GM23338 (cell line): ENCODE data around the gene CRTC1. TPM values are rescaled to one million over a fixed set of nuclear protein-coding genes. Genes with fewer than 3 reads are reported as not detected.
"Not testable (repeated sequence)": the region's sequence is repeated elsewhere in the genome, so short reads cannot be mapped to it uniquely, and the experiment has no call there.

Experiments used
- ATAC-seq: fragments of 200-7000 bp; cut with Tn5 transposase; 3 replicates; pipeline ENCODE4 v1.9.1; 2020
- DNase-seq: peaks from one replicate; pipeline ENCODE4 v3.0.0-alpha.2; 2015; ENCODE audit warnings: low spot score
- H2AFZ ChIP-seq: fragments of 200-600 bp; sonication (generic); 2 replicates; pipeline ENCODE4 v1.8.0; 2016; ENCODE audit warnings: antibody characterized with exemption, mild to moderate bottlenecking, moderate library complexity
- H3F3A ChIP-seq: fragments of 200-600 bp; sonication (generic); replicated peaks from 2 replicates; pipeline ENCODE4 v1.8.0; 2017; ENCODE audit warnings: antibody characterized with exemption, mixed run types, low read depth
- H3K27ac ChIP-seq: fragments of 200-600 bp; sonication (generic); 2 replicates; pipeline ENCODE4 v1.6.1; 2016; ENCODE audit warnings: low read depth
- H3K27me3 ChIP-seq: fragments of 200-600 bp; sonication (generic); 2 replicates; pipeline ENCODE4 v1.8.0; 2016; ENCODE audit warnings: mild to moderate bottlenecking, mixed run types, moderate library complexity; ENCODE audit not compliant: insufficient read depth
- H3K36me3 ChIP-seq: fragments of 200-600 bp; sonication (generic); 2 replicates; pipeline ENCODE4 v1.8.0; 2016; ENCODE audit warnings: mild to moderate bottlenecking; ENCODE audit not compliant: insufficient read depth
- H3K4me1 ChIP-seq: fragments of 200-600 bp; sonication (generic); 2 replicates; pipeline ENCODE4 v1.8.0; 2016; ENCODE audit warnings: mild to moderate bottlenecking, moderate library complexity; ENCODE audit not compliant: insufficient read depth
- H3K4me2 ChIP-seq: fragments of 200-600 bp; sonication (generic); 2 replicates; pipeline ENCODE4 v1.7.1; 2017; ENCODE audit warnings: mixed run types
- H3K4me3 ChIP-seq: fragments of 200-600 bp; sonication (generic); 2 replicates; pipeline ENCODE4 v1.6.1; 2016; ENCODE audit warnings: mixed run types
- H3K79me2 ChIP-seq: fragments of 200-600 bp; sonication (generic); replicated peaks from 2 replicates; pipeline ENCODE4 v1.8.0; 2017; ENCODE audit warnings: mild to moderate bottlenecking; ENCODE audit not compliant: insufficient read depth
- H3K9me2 ChIP-seq: fragments of 200-600 bp; sonication (generic); 2 replicates; pipeline ENCODE4 v1.8.0; 2017; ENCODE audit not compliant: insufficient read depth
- H4K20me1 ChIP-seq: fragments of 200-600 bp; sonication (generic); replicated peaks from 2 replicates; pipeline ENCODE4 v1.8.0; 2017; ENCODE audit warnings: mild to moderate bottlenecking; ENCODE audit not compliant: insufficient read depth
- H3K27ac Mint-ChIP-seq: 2 replicates; pipeline ENCODE4 v1.8.0; 2020; ENCODE audit warnings: inconsistent platforms, mild to moderate bottlenecking, moderate library complexity, mixed read lengths
- H3K27me3 Mint-ChIP-seq: 3 replicates; pipeline ENCODE4 v1.8.0; 2022; ENCODE audit warnings: low read depth, mild to moderate bottlenecking, moderate library complexity, mixed read lengths, inconsistent platforms; ENCODE audit not compliant: insufficient read depth, poor library complexity
- H3K36me3 Mint-ChIP-seq: 3 replicates; pipeline ENCODE4 v1.8.0; 2021; ENCODE audit warnings: low read depth, mild to moderate bottlenecking, inconsistent platforms, moderate library complexity, mixed read lengths
- H3K4me1 Mint-ChIP-seq: 3 replicates; pipeline ENCODE4 v1.8.0; 2020; ENCODE audit warnings: mild to moderate bottlenecking, inconsistent platforms, mixed read lengths
- H3K4me3 Mint-ChIP-seq: 3 replicates; pipeline ENCODE4 v1.8.0; 2021; ENCODE audit warnings: moderate library complexity, mild to moderate bottlenecking, inconsistent platforms, mixed read lengths
- H3K9me3 Mint-ChIP-seq: 3 replicates; pipeline ENCODE4 v1.8.0; 2020; ENCODE audit warnings: moderate library complexity, mild to moderate bottlenecking, inconsistent platforms, mixed read lengths
- CREB1 ChIP-seq: fragments of 250-450 bp; sonication (Bioruptor Pico); IDR thresholded peaks from 2 replicates; pipeline ENCODE4 v1.5.0; 2020; ENCODE audit warnings: low read depth, mild to moderate bottlenecking, moderate library complexity
- JUNB ChIP-seq: IDR thresholded peaks from one replicate; pipeline ENCODE4 v1.6.1; 2016; ENCODE audit warnings: antibody characterized with exemption; ENCODE audit not compliant: unreplicated experiment
- NANOG ChIP-seq: IDR thresholded peaks from 2 replicates; pipeline ENCODE4 v1.6.1; 2016; ENCODE audit warnings: antibody characterized with exemption, borderline replicate concordance
- POLR2AphosphoS5 ChIP-seq: IDR thresholded peaks from 2 replicates; pipeline ENCODE4 v1.6.1; 2016; ENCODE audit warnings: antibody characterized with exemption, low read depth
- STAT1 ChIP-seq: IDR thresholded peaks from one replicate; pipeline ENCODE4 v1.6.1; 2016; ENCODE audit warnings: antibody characterized with exemption; ENCODE audit not compliant: unreplicated experiment
- polyA plus RNA-seq: library from polyadenylated mRNA; unstranded; fragments of >200 nt; fragmentation: Nextera tagmentation; extraction: Ambion mirVana; gene quantifications from 2 replicates; pipeline ENCODE4 v1.2.1, GENCODE V29; 2016
- total RNA-seq: library from RNA; depleted of rRNA; stranded (reverse); fragments of >200 nt; shearing (Covaris generic); gene quantifications from 2 replicates; pipeline ENCODE4 v1.2.3, GENCODE V29; 2014
- TF ChIP-seq, protein P1 (sequence below): fragments of 250-450 bp; sonication (Bioruptor Pico); IDR thresholded peaks from 2 replicates; pipeline ENCODE4 v1.5.0; 2020; ENCODE audit warnings: mild to moderate bottlenecking, moderate library complexity
- TF ChIP-seq, protein P2 (sequence below), 2 experiments: fragments of 200-600 bp in 1 of 2; sonication (generic) in 1 of 2; conservative IDR thresholded peaks; 2 replicates each; pipeline versions ENCODE4 v1.5.1 to v1.6.1; 2016 to 2017; ENCODE audit warnings: antibody characterized with exemption in 2 of 2, low read depth in 2 of 2, mild to moderate bottlenecking in 2 of 2, moderate library complexity in 1 of 2

The CRTC1 gene
- total and polyA plus RNA-seq, 2 experiments from 2014 or later = 5.4 to 8.4 TPM

DNA sequence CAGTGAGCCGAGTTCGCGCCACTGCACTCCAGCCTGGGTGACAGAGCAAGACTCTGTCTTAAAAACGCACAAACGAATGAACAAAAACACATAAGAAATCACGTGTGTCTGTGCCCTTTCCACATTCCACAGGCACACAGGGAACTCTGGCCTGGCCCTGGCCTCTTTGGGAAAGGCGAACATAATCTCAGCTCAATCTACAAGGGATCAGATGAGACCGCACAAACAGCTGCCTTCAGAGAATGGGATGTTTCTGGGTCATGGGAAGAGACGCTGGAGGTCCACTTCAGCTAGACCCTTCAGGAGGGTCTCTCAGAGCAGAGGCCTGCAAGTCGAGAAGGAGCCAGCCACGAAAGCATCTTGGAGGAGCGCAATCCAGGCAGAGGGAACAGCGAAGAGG is 6.3 kb upstream of the CRTC1 start (continued):
- TF ChIP-seq, protein P1, sequence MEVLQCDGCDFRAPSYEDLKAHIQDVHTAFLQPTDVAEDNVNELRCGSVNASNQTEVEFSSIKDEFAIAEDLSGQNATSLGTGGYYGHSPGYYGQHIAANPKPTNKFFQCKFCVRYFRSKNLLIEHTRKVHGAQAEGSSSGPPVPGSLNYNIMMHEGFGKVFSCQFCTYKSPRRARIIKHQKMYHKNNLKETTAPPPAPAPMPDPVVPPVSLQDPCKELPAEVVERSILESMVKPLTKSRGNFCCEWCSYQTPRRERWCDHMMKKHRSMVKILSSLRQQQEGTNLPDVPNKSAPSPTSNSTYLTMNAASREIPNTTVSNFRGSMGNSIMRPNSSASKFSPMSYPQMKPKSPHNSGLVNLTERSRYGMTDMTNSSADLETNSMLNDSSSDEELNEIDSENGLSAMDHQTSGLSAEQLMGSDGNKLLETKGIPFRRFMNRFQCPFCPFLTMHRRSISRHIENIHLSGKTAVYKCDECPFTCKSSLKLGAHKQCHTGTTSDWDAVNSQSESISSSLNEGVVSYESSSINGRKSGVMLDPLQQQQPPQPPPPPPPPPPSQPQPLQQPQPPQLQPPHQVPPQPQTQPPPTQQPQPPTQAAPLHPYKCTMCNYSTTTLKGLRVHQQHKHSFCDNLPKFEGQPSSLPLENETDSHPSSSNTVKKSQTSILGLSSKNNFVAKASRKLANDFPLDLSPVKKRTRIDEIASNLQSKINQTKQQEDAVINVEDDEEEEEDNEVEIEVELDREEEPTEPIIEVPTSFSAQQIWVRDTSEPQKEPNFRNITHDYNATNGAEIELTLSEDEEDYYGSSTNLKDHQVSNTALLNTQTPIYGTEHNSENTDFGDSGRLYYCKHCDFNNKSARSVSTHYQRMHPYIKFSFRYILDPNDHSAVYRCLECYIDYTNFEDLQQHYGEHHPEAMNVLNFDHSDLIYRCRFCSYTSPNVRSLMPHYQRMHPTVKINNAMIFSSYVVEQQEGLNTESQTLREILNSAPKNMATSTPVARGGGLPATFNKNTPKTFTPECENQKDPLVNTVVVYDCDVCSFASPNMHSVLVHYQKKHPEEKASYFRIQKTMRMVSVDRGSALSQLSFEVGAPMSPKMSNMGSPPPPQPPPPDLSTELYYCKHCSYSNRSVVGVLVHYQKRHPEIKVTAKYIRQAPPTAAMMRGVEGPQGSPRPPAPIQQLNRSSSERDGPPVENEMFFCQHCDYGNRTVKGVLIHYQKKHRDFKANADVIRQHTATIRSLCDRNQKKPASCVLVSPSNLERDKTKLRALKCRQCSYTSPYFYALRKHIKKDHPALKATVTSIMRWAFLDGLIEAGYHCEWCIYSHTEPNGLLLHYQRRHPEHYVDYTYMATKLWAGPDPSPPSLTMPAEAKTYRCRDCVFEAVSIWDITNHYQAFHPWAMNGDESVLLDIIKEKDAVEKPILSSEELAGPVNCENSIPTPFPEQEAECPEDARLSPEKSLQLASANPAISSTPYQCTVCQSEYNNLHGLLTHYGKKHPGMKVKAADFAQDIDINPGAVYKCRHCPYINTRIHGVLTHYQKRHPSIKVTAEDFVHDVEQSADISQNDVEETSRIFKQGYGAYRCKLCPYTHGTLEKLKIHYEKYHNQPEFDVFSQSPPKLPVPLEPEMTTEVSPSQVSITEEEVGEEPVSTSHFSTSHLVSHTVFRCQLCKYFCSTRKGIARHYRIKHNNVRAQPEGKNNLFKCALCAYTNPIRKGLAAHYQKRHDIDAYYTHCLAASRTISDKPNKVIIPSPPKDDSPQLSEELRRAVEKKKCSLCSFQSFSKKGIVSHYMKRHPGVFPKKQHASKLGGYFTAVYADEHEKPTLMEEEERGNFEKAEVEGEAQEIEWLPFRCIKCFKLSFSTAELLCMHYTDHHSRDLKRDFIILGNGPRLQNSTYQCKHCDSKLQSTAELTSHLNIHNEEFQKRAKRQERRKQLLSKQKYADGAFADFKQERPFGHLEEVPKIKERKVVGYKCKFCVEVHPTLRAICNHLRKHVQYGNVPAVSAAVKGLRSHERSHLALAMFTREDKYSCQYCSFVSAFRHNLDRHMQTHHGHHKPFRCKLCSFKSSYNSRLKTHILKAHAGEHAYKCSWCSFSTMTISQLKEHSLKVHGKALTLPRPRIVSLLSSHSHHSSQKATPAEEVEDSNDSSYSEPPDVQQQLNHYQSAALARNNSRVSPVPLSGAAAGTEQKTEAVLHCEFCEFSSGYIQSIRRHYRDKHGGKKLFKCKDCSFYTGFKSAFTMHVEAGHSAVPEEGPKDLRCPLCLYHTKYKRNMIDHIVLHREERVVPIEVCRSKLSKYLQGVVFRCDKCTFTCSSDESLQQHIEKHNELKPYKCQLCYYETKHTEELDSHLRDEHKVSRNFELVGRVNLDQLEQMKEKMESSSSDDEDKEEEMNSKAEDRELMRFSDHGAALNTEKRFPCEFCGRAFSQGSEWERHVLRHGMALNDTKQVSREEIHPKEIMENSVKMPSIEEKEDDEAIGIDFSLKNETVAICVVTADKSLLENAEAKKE (CRISPR knock-in tag) = no peak
- TF ChIP-seq CREB1 (CRISPR knock-in tag) (no peak), NANOG (no peak), STAT1 (no peak), POLR2AphosphoS5 (no peak), JUNB (no peak)
- TF ChIP-seq, protein P2, sequence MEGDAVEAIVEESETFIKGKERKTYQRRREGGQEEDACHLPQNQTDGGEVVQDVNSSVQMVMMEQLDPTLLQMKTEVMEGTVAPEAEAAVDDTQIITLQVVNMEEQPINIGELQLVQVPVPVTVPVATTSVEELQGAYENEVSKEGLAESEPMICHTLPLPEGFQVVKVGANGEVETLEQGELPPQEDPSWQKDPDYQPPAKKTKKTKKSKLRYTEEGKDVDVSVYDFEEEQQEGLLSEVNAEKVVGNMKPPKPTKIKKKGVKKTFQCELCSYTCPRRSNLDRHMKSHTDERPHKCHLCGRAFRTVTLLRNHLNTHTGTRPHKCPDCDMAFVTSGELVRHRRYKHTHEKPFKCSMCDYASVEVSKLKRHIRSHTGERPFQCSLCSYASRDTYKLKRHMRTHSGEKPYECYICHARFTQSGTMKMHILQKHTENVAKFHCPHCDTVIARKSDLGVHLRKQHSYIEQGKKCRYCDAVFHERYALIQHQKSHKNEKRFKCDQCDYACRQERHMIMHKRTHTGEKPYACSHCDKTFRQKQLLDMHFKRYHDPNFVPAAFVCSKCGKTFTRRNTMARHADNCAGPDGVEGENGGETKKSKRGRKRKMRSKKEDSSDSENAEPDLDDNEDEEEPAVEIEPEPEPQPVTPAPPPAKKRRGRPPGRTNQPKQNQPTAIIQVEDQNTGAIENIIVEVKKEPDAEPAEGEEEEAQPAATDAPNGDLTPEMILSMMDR (conservative IDR thresholded peaks at IDR 0.05; ENCODE audit: low read depth in 2 of 2) = no peak

DNA sequence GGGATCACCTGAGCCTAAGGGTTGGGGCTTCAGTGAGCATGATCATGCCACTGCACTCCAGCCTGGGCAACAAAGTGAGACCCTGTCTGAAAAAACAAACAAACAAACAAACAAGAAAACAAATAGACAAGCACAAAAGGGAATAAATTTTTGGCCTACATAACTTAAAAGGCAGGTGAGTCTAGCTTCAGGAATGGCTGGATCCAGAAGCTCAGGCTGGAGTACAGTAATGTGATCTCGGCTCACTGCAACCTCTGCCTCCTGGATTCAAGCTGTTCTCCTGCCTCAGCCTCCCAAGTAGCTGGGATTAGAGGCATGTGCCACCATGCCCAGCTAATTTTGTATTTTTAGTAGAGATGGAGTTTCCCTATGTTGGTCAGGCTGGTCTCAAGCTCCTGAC is 3.3 kb upstream of the CRTC1 start:
- H3K4me2 ChIP-seq, H3K27me3 ChIP-seq, ATAC-seq, H3K4me3 Mint-ChIP-seq, DNase-seq, H3K9me2 ChIP-seq, H4K20me1 ChIP-seq, H3K27ac Mint-ChIP-seq, H3K36me3 Mint-ChIP-seq, H3K36me3 ChIP-seq, H3K27ac ChIP-seq, H3K9me3 Mint-ChIP-seq, H2AFZ ChIP-seq, H3K4me3 ChIP-seq: not testable (repeated sequence)
- Histone ChIP-seq H3K4me1 (peaks cover 25% of the 10 kb centered on the region), H3F3A (peaks cover 22% of the 10 kb centered on the region; the same call in 1 of the 2 replicates), H3K79me2 (peaks cover 10% of the 10 kb centered on the region)
- H3K4me1 Mint-ChIP-seq = peaks cover 18% of the 10 kb centered on the region
- H3K27me3 Mint-ChIP-seq = peaks cover 34% of the 10 kb centered on the region
